A549 (cell line): ENCODE results near the gene PPAT.

Source experiments
- CHD4 ChIP-seq: fragments of 200-600 bp; sonication (generic); IDR thresholded peaks from 2 replicates; pipeline ENCODE4 v1.6.1; 2016; ENCODE audit warnings: antibody characterized with exemption, mild to moderate bottlenecking, borderline replicate concordance
- CTCF ChIP-seq: fragments of >200 bp; sonication (Bioruptor Twin); formaldehyde crosslinking; IDR thresholded peaks from 3 replicates; pipeline ENCODE4 v1.5.1; 2016
- E2F6 ChIP-seq: IDR thresholded peaks from 2 replicates; pipeline ENCODE4 v1.6.1; 2012; ENCODE audit warnings: low read depth, borderline replicate concordance
- ELK1 ChIP-seq: fragments of 150-350 bp; IDR thresholded peaks from 2 replicates; pipeline ENCODE4 v1.6.1; 2014; ENCODE audit warnings: low read depth, mild to moderate bottlenecking, low read length
- EP300 ChIP-seq, 2 experiments: fragments of >200 bp; sonication (Bioruptor Twin); formaldehyde crosslinking; IDR thresholded peaks; 2 replicates in 1 of 2; 3 replicates in 1 of 2; pipeline ENCODE4 v1.6.1; 2016 to 2017
- HDAC2 ChIP-seq: fragments of 200-600 bp; sonication (generic); IDR thresholded peaks from 2 replicates; pipeline ENCODE4 v1.6.1; 2016
- JUN ChIP-seq, 2 experiments: fragments of >200 bp; sonication (Bioruptor Twin); formaldehyde crosslinking; IDR thresholded peaks; 2 replicates in 1 of 2; 3 replicates in 1 of 2; pipeline ENCODE4 v1.6.1; 2016 to 2017
- MAX ChIP-seq: IDR thresholded peaks from 2 replicates; pipeline ENCODE4 v1.6.1; 2012
- MAZ ChIP-seq: fragments of 150-350 bp; IDR thresholded peaks from 2 replicates; pipeline ENCODE4 v1.6.1; 2014; ENCODE audit warnings: antibody characterized with exemption, low read depth, low read length, borderline replicate concordance
- REST ChIP-seq: fragments of 200-600 bp; sonication (generic); IDR thresholded peaks from 2 replicates; pipeline ENCODE4 v1.6.1; 2016; ENCODE audit warnings: antibody characterized with exemption, mild to moderate bottlenecking, moderate library complexity
- RFX5 ChIP-seq: fragments of 450-650 bp; IDR thresholded peaks from 2 replicates; pipeline ENCODE4 v1.7.1; 2014; ENCODE audit warnings: antibody characterized with exemption, mild to moderate bottlenecking, moderate library complexity
- ZC3H11A ChIP-seq: fragments of 450-650 bp; IDR thresholded peaks from 2 replicates; pipeline ENCODE4 v1.6.1; 2014; ENCODE audit warnings: antibody characterized with exemption, mild to moderate bottlenecking
- ZFP36 ChIP-seq: fragments of 450-650 bp; IDR thresholded peaks from 2 replicates; pipeline ENCODE4 v1.6.1; 2014; ENCODE audit warnings: borderline replicate concordance; ENCODE audit not compliant: partially characterized antibody

- TF ChIP-seq ZC3H11A (no peak), EP300 (IDR thresholded peaks at IDR 0.05) (no peak), CTCF (no peak), MAZ (no peak), HDAC2 (no peak), REST (no peak), MAX (no peak), CHD4 (no peak), ZFP36 (no peak), E2F6 (no peak), ELK1 (no peak), RFX5 (no peak), JUN (IDR thresholded peaks at IDR 0.05) (no peak)
Observed at GRCh38 chr4:56480691-56481090, 45.3 kb upstream of the PPAT start.
